GM12891 (cell line): ENCODE measurements around the gene FAM43A.

Source experiments
- POLR2A ChIP-seq: IDR thresholded peaks from 2 replicates; pipeline ENCODE4 v1.6.1; 2011; ENCODE audit warnings: low read depth, low read length, control low read depth
- POLR2AphosphoS5 ChIP-seq: IDR thresholded peaks from 2 replicates; pipeline ENCODE4 v1.6.1; 2011; ENCODE audit warnings: low read depth, low read length, control low read depth
- TAF1 ChIP-seq: IDR thresholded peaks from 2 replicates; pipeline ENCODE4 v1.6.1; 2011; ENCODE audit warnings: low read depth, low read length, control low read depth

- TF ChIP-seq POLR2AphosphoS5 = no peak
- no peak for TF ChIP-seq POLR2A
- TF ChIP-seq TAF1 = no peak
Measured at GRCh38 chr3:194688946-194689345, 3.3 kb downstream of the FAM43A start.
